PC-3 (cell line): Measurements from ENCODE around the gene RAP1GAP2. TPM values are rescaled to one million over a fixed set of nuclear protein-coding genes. Genes with fewer than 3 reads are reported as not detected.

ENCODE experiments used
- ATAC-seq: fragments of 200-7000 bp; cut with Tn5 transposase; 2 replicates; pipeline ENCODE4 v1.9.1; 2020; ENCODE audit warnings: mild to moderate bottlenecking, moderate library complexity
- BruUV-seq: library from RNA; stranded (reverse); fragments of 400-500 nt; replicated peaks from 2 replicates; lab custom pipeline; 2021; lab: Mats Ljungman, UMichigan
- CTCF ChIA-PET: fragments of 300-600 bp; sonication (Branson Sonifier 250); formaldehyde crosslinking; loops from one replicate; lab custom pipeline; 2022; ENCODE audit warnings: antibody characterized with exemption; lab: Charles Lee
- POLR2A ChIA-PET: fragments of 300-600 bp; sonication (Branson Sonifier 250); formaldehyde crosslinking; loops from one replicate; lab custom pipeline; 2022; ENCODE audit warnings: antibody characterized with exemption; ENCODE audit not compliant: unreplicated experiment; lab: Charles Lee
- DNase-seq: peaks from one replicate; pipeline ENCODE4 v3.0.0-alpha.2; 2015
- H2AFZ ChIP-seq: fragments of 300-600 bp; sonication (generic); 2 replicates; pipeline ENCODE4 v1.6.0; 2016; ENCODE audit warnings: antibody characterized with exemption, low read length
- H3F3A ChIP-seq: fragments of 300-600 bp; sonication (generic); one replicate; pipeline ENCODE4 v1.6.0; 2017; ENCODE audit warnings: antibody characterized with exemption, low read length, control low read depth, mild to moderate bottlenecking; ENCODE audit not compliant: unreplicated experiment
- H3K27ac ChIP-seq: fragments of 300-600 bp; sonication (generic); 2 replicates; pipeline ENCODE4 v1.5.1; 2016; ENCODE audit warnings: mild to moderate bottlenecking, low read length
- H3K27me3 ChIP-seq: fragments of 300-600 bp; sonication (generic); 2 replicates; pipeline ENCODE4 v1.6.1; 2016; ENCODE audit warnings: low read length, mixed read lengths
- H3K36me3 ChIP-seq: fragments of 300-600 bp; sonication (generic); 2 replicates; pipeline ENCODE4 v1.6.1; 2016; ENCODE audit warnings: low read depth, mixed run types, low read length, mixed read lengths
- H3K4me1 ChIP-seq: fragments of 300-600 bp; sonication (generic); 2 replicates; pipeline ENCODE4 v1.5.1; 2016; ENCODE audit warnings: low read length; ENCODE audit not compliant: insufficient read depth
- H3K4me2 ChIP-seq: fragments of 300-600 bp; sonication (generic); 2 replicates; pipeline ENCODE4 v1.6.0; 2016; ENCODE audit warnings: low read length
- H3K4me3 ChIP-seq: fragments of 300-600 bp; sonication (generic); 2 replicates; pipeline ENCODE4 v1.5.1; 2016; ENCODE audit warnings: mild to moderate bottlenecking, low read length, mixed read lengths
- H3K79me2 ChIP-seq: fragments of 300-600 bp; sonication (generic); 2 replicates; pipeline ENCODE4 v1.6.1; 2017; ENCODE audit warnings: low read length, mixed read lengths
- H3K9ac ChIP-seq: fragments of 300-600 bp; sonication (generic); 2 replicates; pipeline ENCODE4 v1.6.0; 2016; ENCODE audit warnings: mild to moderate bottlenecking, low read length
- H3K9me2 ChIP-seq: fragments of 300-600 bp; sonication (generic); replicated peaks from 2 replicates; pipeline ENCODE4 v1.6.1; 2016; ENCODE audit warnings: mixed run types, low read length, mixed read lengths
- H3K9me3 ChIP-seq: fragments of 300-600 bp; sonication (generic); 2 replicates; pipeline ENCODE4 v1.6.1; 2016; ENCODE audit warnings: low read length, mixed read lengths
- H4K20me1 ChIP-seq: fragments of 300-600 bp; sonication (generic); 2 replicates; pipeline ENCODE4 v1.6.1; 2016; ENCODE audit warnings: low read length, mixed read lengths
- CTCF ChIP-seq: fragments of 300-600 bp; sonication (generic); conservative IDR thresholded peaks from 2 replicates; pipeline ENCODE4 v1.5.1; 2017; ENCODE audit warnings: antibody characterized with exemption, low read depth, mild to moderate bottlenecking, low read length
- EZH2 ChIP-seq: fragments of 300-600 bp; sonication (generic); IDR thresholded peaks from one replicate; pipeline ENCODE4 v1.6.1; 2017; ENCODE audit warnings: antibody characterized with exemption, mild to moderate bottlenecking, low read length; ENCODE audit not compliant: unreplicated experiment
- EZH2phosphoT487 ChIP-seq: fragments of 300-600 bp; sonication (generic); IDR thresholded peaks from 2 replicates; pipeline ENCODE4 v1.6.1; 2018; ENCODE audit warnings: mild to moderate bottlenecking, antibody characterized with exemption, low read length, borderline replicate concordance
- intact Hi-C: fragments of 100-400 bp; cut with micrococcal nuclease; formaldehyde crosslinking; loops from 2 replicates; pipeline ENCODE4 v1.9.0; 2023
- total RNA-seq: library from RNA; depleted of rRNA; stranded (reverse); fragments of >200 nt; gene quantifications from 2 replicates; pipeline ENCODE4 v1.2.3, GENCODE V29; 2014

Gene RAP1GAP2
- total RNA-seq, 1 experiment from 2014 or later: 14.5 TPM

GRCh38 chr17:3009411-3009920, 213.2 kb downstream of the RAP1GAP2 start:
- Histone ChIP-seq H3K27me3 (no peaks in the 10 kb centered on the region), H4K20me1 (no peaks in the 10 kb centered on the region), H3K9me3 (no peaks in the 10 kb centered on the region), H2AFZ (no peak overlapping the region), H3K4me1 (peaks cover 14% of the 10 kb centered on the region), H3K9me2 (no peaks in the 10 kb centered on the region), H3K4me3 (no peak overlapping the region), H3K36me3 (peaks cover 8% of the 10 kb centered on the region; the same call in 1 of the 2 replicates), H3F3A (no peaks in the 10 kb centered on the region), H3K9ac (no peak overlapping the region), H3K79me2 (no peaks in the 10 kb centered on the region), H3K27ac (no peak overlapping the region), H3K4me2 (no peak overlapping the region)
- no peak for TF ChIP-seq EZH2phosphoT487
- CTCF ChIA-PET: no interaction called here
- intact Hi-C loops: no loop called here
- no TSS peak for BruUV-seq
- no peak for ATAC-seq
- POLR2A ChIA-PET: no interaction called here
- DNase-seq: no peak

- H3K4me2 ChIP-seq: no peak overlapping the region
- no peaks in the 10 kb centered on the region for H3K27me3 ChIP-seq
- peaks cover 6% of the 10 kb centered on the region; the same call in 1 of the 2 replicates for H3K36me3 ChIP-seq
- no peak overlapping the region for H3K4me3 ChIP-seq
- DNase-seq (no peak), ATAC-seq (no peak)
- peaks cover 8% of the 10 kb centered on the region; the same call in 1 of the 2 replicates for H3K4me1 ChIP-seq
- intact Hi-C loops: no loop called here
- no peaks in the 10 kb centered on the region for H4K20me1 ChIP-seq
- no peak for TF ChIP-seq EZH2
- no peak for TF ChIP-seq CTCF
- no peak for TF ChIP-seq EZH2phosphoT487
- H3F3A ChIP-seq: no peaks in the 10 kb centered on the region
- ChIA-PET POLR2A (no interaction called here), CTCF (no interaction called here)
- no peaks in the 10 kb centered on the region for H3K9me2 ChIP-seq
- no peak overlapping the region for H3K9ac ChIP-seq
- no peak overlapping the region for H2AFZ ChIP-seq
- no peaks in the 10 kb centered on the region for H3K9me3 ChIP-seq
- H3K79me2 ChIP-seq: no peaks in the 10 kb centered on the region
- no peak overlapping the region for H3K27ac ChIP-seq
- no TSS peak for BruUV-seq
Observed at GRCh38 chr17:3011891-3012290, 215.7 kb downstream of the RAP1GAP2 start.

GRCh38 chr17:3012926-3013581, 216.8 kb downstream of the RAP1GAP2 start:
- intact Hi-C loops: loop anchor here (1.0 kb wide), 1 partner anchor 164 kb away; no protein-coding TSS in a partner anchor
- Histone ChIP-seq H3K27me3 (no peaks in the 10 kb centered on the region), H3F3A (no peaks in the 10 kb centered on the region), H3K4me3 (no peak overlapping the region), H2AFZ (no peak overlapping the region), H3K9me3 (no peaks in the 10 kb centered on the region), H3K79me2 (no peaks in the 10 kb centered on the region), H3K36me3 (peaks cover 3% of the 10 kb centered on the region; the same call in 1 of the 2 replicates), H4K20me1 (no peaks in the 10 kb centered on the region), H3K4me1 (peaks cover 8% of the 10 kb centered on the region; the same call in 1 of the 2 replicates), H3K9me2 (no peaks in the 10 kb centered on the region), H3K4me2 (no peak overlapping the region), H3K9ac (no peak overlapping the region), H3K27ac (no peak overlapping the region)
- ChIA-PET POLR2A (no interaction called here), CTCF (interaction anchor here (0.6 kb wide), 1 partner anchor 164 kb away, joined by 4 read pairs; no protein-coding TSS in a partner anchor)
- peak; percentile 56 for DNase-seq
- TF ChIP-seq CTCF: peak; percentile 65
- no peak for TF ChIP-seq EZH2
- TF ChIP-seq EZH2phosphoT487: no peak
- ATAC-seq: peak; percentile 83
- no TSS peak for BruUV-seq
